ENCODE measurements around the gene TMEM40.
"Not testable (repeated sequence)": the region's sequence is repeated elsewhere in the genome, so short reads cannot be mapped to it uniquely, and the experiment has no call there.

DNA sequence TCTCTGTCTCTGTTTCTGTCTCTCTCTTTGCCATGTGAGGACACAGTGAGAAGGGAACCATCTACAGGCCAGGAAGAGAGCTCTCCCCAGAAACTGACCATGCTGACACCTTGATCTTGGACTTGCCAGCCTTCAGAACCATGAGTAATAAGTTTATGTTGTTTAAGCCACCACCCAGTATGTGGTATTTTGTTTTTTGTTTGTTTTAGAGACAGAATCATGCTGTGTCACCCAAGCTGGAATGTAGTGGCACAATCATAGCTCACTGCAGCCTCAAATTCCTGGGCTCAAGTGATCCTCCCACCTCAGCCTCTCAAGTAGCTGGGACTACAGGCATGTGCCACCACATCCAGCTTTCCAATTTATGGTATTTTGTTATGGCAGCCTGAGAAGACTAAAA lies 35.7 kb downstream of the TMEM40 start:
- TF ChIP-seq CTCF (conservative IDR thresholded peaks at IDR 0.05; ENCODE audit: low read length); EZH2phosphoT487 (IDR thresholded peaks at IDR 0.05; ENCODE audit: borderline replicate concordance, low read depth, low read length): not testable (repeated sequence)

Measured in OCI-LY7 (cell line).